Endothelial cell of umbilical vein (primary cell): ENCODE data around the gene SLC13A1. TPM values are rescaled to one million over a fixed set of nuclear protein-coding genes. Genes with fewer than 3 reads are reported as not detected.

Source experiments
- BruUV-seq: library from RNA; stranded (reverse); fragments of 400-500 nt; replicated peaks from 2 replicates; lab custom pipeline; 2021; lab: Mats Ljungman, UMichigan
- CTCF ChIA-PET: fragments of 300-600, 350-600 bp; sonication (Branson Sonifier 250); formaldehyde crosslinking; loops from one replicate; lab custom pipeline; 2021; ENCODE audit warnings: antibody characterized with exemption, inconsistent platforms; lab: Charles Lee
- POLR2A ChIA-PET: fragments of 300-600, 350-600 bp; sonication (Branson Sonifier 250); formaldehyde crosslinking; loops from one replicate; lab custom pipeline; 2021; ENCODE audit warnings: antibody characterized with exemption, inconsistent platforms; lab: Charles Lee
- DNase-seq: peaks from one replicate; pipeline ENCODE4 v3.0.0-alpha.2; 2011; ENCODE audit warnings: low read depth, low spot score
- FAIRE-seq: peaks from 2 replicates; lab custom pipeline; 2011; peaks lifted over from hg19 to GRCh38; lab: Jason Lieb, UNC
- H2AFZ ChIP-seq: 2 replicates; pipeline ENCODE4 v1.6.0; 2012; ENCODE audit warnings: low read depth, low read length, control low read depth, inconsistent platforms
- H3K27ac ChIP-seq: 2 replicates; pipeline ENCODE4 v1.5.1; 2011; ENCODE audit warnings: low read depth, mild to moderate bottlenecking, control low read depth, low read length, moderate library complexity; ENCODE audit not compliant: insufficient read depth
- H3K27me3 ChIP-seq, 2 experiments: 2 replicates each; pipeline versions ENCODE4 v1.6.0 to v1.6.1; 2011; ENCODE audit warnings: low read length in 2 of 2, mixed read lengths in 1 of 2; ENCODE audit not compliant: control insufficient read depth in 2 of 2, insufficient read depth in 2 of 2
- H3K36me3 ChIP-seq, 2 experiments: 2 replicates in 1 of 2; 3 replicates in 1 of 2; pipeline ENCODE4 v1.5.1; 2011; ENCODE audit warnings: low read length in 2 of 2, mild to moderate bottlenecking in 1 of 2, moderate library complexity in 1 of 2; ENCODE audit not compliant: control insufficient read depth in 2 of 2, insufficient read depth in 2 of 2; ENCODE audit errors: extremely low read depth in 1 of 2
- H3K4me1 ChIP-seq: 3 replicates; pipeline ENCODE4 v1.5.1; 2011; ENCODE audit warnings: mild to moderate bottlenecking, low read length; ENCODE audit not compliant: control insufficient read depth, insufficient read depth; ENCODE audit errors: extremely low read depth
- H3K4me2 ChIP-seq: 2 replicates; pipeline ENCODE4 v1.6.1; 2011; ENCODE audit warnings: low read length, control low read depth, mixed read lengths; ENCODE audit not compliant: insufficient read depth
- H3K4me3 ChIP-seq, 3 experiments: fragments of 200-600 bp in 1 of 3; sonication (generic), shearing (Covaris generic) in 1 of 3; replicated peaks in 1 of 3; 2 replicates each; pipeline ENCODE4 v1.5.1; 2011 to 2016; ENCODE audit warnings: control low read depth in 3 of 3, low read length in 3 of 3, mild to moderate bottlenecking in 2 of 3, inconsistent platforms in 1 of 3, low read depth in 1 of 3, moderate library complexity in 1 of 3; ENCODE audit not compliant: insufficient read depth in 1 of 3
- H3K79me2 ChIP-seq: 2 replicates; pipeline ENCODE4 v1.6.0; 2012; ENCODE audit warnings: low read length, inconsistent platforms; ENCODE audit not compliant: control insufficient read depth, insufficient read depth
- H3K9ac ChIP-seq: replicated peaks from 2 replicates; pipeline ENCODE3; 2011; ENCODE audit warnings: low read length, control low read depth; ENCODE audit not compliant: insufficient read depth; ENCODE audit errors: extremely low read depth
- H3K9me1 ChIP-seq: replicated peaks from 3 replicates; pipeline ENCODE4 v1.6.0; 2011; ENCODE audit warnings: mild to moderate bottlenecking, low read length; ENCODE audit not compliant: control insufficient read depth, insufficient read depth; ENCODE audit errors: extremely low read depth
- H3K9me3 ChIP-seq: replicated peaks from 2 replicates; pipeline ENCODE4 v1.5.1; 2012; ENCODE audit warnings: low read length, inconsistent platforms; ENCODE audit not compliant: control insufficient read depth, insufficient read depth
- H4K20me1 ChIP-seq: replicated peaks from 2 replicates; pipeline ENCODE3; 2011; ENCODE audit warnings: mild to moderate bottlenecking, low read length; ENCODE audit not compliant: control insufficient read depth, insufficient read depth; ENCODE audit errors: extremely low read depth
- EZH2 ChIP-seq: IDR thresholded peaks from 2 replicates; pipeline ENCODE4 v1.6.1; 2012; ENCODE audit warnings: borderline replicate concordance, low read depth, mild to moderate bottlenecking, moderate library complexity, low read length, inconsistent platforms; ENCODE audit not compliant: severe bottlenecking
- FOS ChIP-seq: IDR thresholded peaks from 2 replicates; pipeline ENCODE4 v1.6.1; 2011; ENCODE audit warnings: mild to moderate bottlenecking, low read length, moderate library complexity, borderline replicate concordance; ENCODE audit not compliant: insufficient read depth
- GATA2 ChIP-seq: IDR thresholded peaks from 2 replicates; pipeline ENCODE4 v1.7.0; 2011; ENCODE audit warnings: low read depth, mild to moderate bottlenecking, moderate library complexity, mixed read lengths, low read length; ENCODE audit not compliant: insufficient read length, insufficient read depth
- JUN ChIP-seq: IDR thresholded peaks from 2 replicates; pipeline ENCODE4 v1.6.1; 2011; ENCODE audit warnings: borderline replicate concordance, low read depth; ENCODE audit not compliant: insufficient read length, insufficient read depth
- MYC ChIP-seq: IDR thresholded peaks from one replicate; pipeline ENCODE4 v1.6.1; 2011; ENCODE audit warnings: mild to moderate bottlenecking, low read depth, low read length
- POLR2A ChIP-seq: IDR thresholded peaks from 2 replicates; pipeline ENCODE4 v1.6.1; 2012; ENCODE audit warnings: low read depth, mild to moderate bottlenecking, control low read depth, low read length
- POLR2AphosphoS5 ChIP-seq: IDR thresholded peaks from 2 replicates; pipeline ENCODE4 v1.6.1; 2012; ENCODE audit warnings: low read depth, mild to moderate bottlenecking, control low read depth, low read length, moderate library complexity; ENCODE audit not compliant: insufficient read depth
- dilution Hi-C: fragments of 300-500 bp; cut with MboI; formaldehyde crosslinking; loops from one replicate; pipeline ENCODE4 v1.15.0; 2019; ENCODE audit warnings: low sequenced_read_pairs; ENCODE audit not compliant: extremely low pct_ligation_motif_present
- intact Hi-C: fragments of 100-400 bp; cut with micrococcal nuclease; formaldehyde crosslinking; loops from one replicate; pipeline ENCODE4 v1.10.0; 2022
- polyA plus RNA-seq, 4 experiments: library from polyadenylated mRNA; depleted of rRNA in 3 of 4; stranded (reverse) in 3 of 4; unstranded in 1 of 4; fragments of >200 nt; gene quantifications; 2 replicates each; pipeline versions ENCODE4 v1.2.1 to v1.2.3, GENCODE V29; 2011 to 2012; ENCODE audit warnings: missing spikeins in 1 of 4
- total RNA-seq: library from RNA; stranded (reverse); gene quantifications from 2 replicates; pipeline ENCODE4 v1.2.3, GENCODE V29; 2021
- TF ChIP-seq, protein P1 (sequence below), 2 donors: IDR thresholded peaks; 1 replicate in 1 of 2; 2 replicates in 1 of 2; pipeline ENCODE4 v1.5.1; 2011; ENCODE audit warnings: low read length in 2 of 2, mild to moderate bottlenecking in 2 of 2, moderate library complexity in 2 of 2, control low read depth in 1 of 2, inconsistent platforms in 1 of 2, low read depth in 1 of 2; ENCODE audit not compliant: insufficient read depth in 1 of 2; ENCODE audit errors: extremely low read depth in 1 of 2
- TF ChIP-seq, protein P2 (sequence below): IDR thresholded peaks from 2 replicates; pipeline ENCODE4 v1.6.1; 2011; ENCODE audit not compliant: insufficient read depth, insufficient read length

SLC13A1 gene
- total and polyA plus RNA-seq, 2 donors (not counting 3 experiments of a cell fraction or from before 2014, with no cell fraction given) = not detected

GRCh38 chr7:123198668-123199652 lies 809 bp downstream of the SLC13A1 start:
- TF ChIP-seq POLR2AphosphoS5 (no peak), MYC (no peak), GATA2 (no peak), JUN (no peak), FOS (no peak), EZH2 (no peak), POLR2A (no peak)
- TF ChIP-seq, protein P1, sequence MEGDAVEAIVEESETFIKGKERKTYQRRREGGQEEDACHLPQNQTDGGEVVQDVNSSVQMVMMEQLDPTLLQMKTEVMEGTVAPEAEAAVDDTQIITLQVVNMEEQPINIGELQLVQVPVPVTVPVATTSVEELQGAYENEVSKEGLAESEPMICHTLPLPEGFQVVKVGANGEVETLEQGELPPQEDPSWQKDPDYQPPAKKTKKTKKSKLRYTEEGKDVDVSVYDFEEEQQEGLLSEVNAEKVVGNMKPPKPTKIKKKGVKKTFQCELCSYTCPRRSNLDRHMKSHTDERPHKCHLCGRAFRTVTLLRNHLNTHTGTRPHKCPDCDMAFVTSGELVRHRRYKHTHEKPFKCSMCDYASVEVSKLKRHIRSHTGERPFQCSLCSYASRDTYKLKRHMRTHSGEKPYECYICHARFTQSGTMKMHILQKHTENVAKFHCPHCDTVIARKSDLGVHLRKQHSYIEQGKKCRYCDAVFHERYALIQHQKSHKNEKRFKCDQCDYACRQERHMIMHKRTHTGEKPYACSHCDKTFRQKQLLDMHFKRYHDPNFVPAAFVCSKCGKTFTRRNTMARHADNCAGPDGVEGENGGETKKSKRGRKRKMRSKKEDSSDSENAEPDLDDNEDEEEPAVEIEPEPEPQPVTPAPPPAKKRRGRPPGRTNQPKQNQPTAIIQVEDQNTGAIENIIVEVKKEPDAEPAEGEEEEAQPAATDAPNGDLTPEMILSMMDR (IDR thresholded peaks at IDR 0.05; ENCODE audit: extremely low read depth in 1 of 2, insufficient read depth in 1 of 2, low read depth in 1 of 2, low read length in 2 of 2) = no peak
- TF ChIP-seq, protein P2, sequence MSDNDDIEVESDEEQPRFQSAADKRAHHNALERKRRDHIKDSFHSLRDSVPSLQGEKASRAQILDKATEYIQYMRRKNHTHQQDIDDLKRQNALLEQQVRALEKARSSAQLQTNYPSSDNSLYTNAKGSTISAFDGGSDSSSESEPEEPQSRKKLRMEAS = no peak
- BruUV-seq = no TSS peak
- no peak overlapping the region for H3K4me2 ChIP-seq
- POLR2A ChIA-PET = no interaction called here
- no peak overlapping the region for H3K27ac ChIP-seq
- H3K9me3 ChIP-seq = no peaks in the 10 kb centered on the region
- H3K79me2 ChIP-seq = no peaks in the 10 kb centered on the region
- H3K9ac ChIP-seq = no peak overlapping the region
- H3K9me1 ChIP-seq = no peaks in the 10 kb centered on the region
- intact Hi-C loops = no loop called here
- no peaks in the 10 kb centered on the region for H3K4me1 ChIP-seq
- no peaks in the 10 kb centered on the region for H3K27me3 ChIP-seq
- no peaks in the 10 kb centered on the region for H3K36me3 ChIP-seq
- no peak overlapping the region for H3K4me3 ChIP-seq
- H4K20me1 ChIP-seq = no peaks in the 10 kb centered on the region
- no peak for DNase-seq
- no peak overlapping the region for H2AFZ ChIP-seq
- CTCF ChIA-PET = no interaction called here
- dilution Hi-C loops = no loop called here
- FAIRE-seq = no peak
